SK-N-SH treated with all-trans-retinoic acid at 6 μM for 48 hours (cell line): Measurements from ENCODE around the gene SEC23IP.

Experiments
- CSDC2 ChIP-seq: fragments of 250-450 bp; sonication (Bioruptor Pico); IDR thresholded peaks from 2 replicates; pipeline ENCODE4 v1.5.0; 2020; ENCODE audit warnings: mild to moderate bottlenecking, moderate library complexity
- ESRRG ChIP-seq: fragments of 250-450 bp; sonication (Bioruptor Pico); IDR thresholded peaks from 2 replicates; pipeline ENCODE4 v1.6.1; 2021; ENCODE audit warnings: mild to moderate bottlenecking
- RARB ChIP-seq: fragments of 250-450 bp; sonication (Bioruptor Pico); IDR thresholded peaks from 2 replicates; pipeline ENCODE4 v1.8.0; 2021; ENCODE audit warnings: mild to moderate bottlenecking, moderate library complexity

- no peak for TF ChIP-seq ESRRG (CRISPR knock-in tag)
- no peak for TF ChIP-seq CSDC2 (CRISPR knock-in tag)
- TF ChIP-seq RARB (CRISPR knock-in tag) = no peak
Observed at GRCh38 chr10:119976421-119976820, 83.9 kb downstream of the SEC23IP start.
